NB4 (cell line): ENCODE measurements around the gene SLC2A4.

ENCODE experiments used
- CTCF ChIP-seq: IDR thresholded peaks from one replicate; pipeline ENCODE4 v1.5.1; 2012; ENCODE audit warnings: low read depth, low read length
- MAX ChIP-seq: IDR thresholded peaks from 2 replicates; pipeline ENCODE4 v1.6.1; 2011; ENCODE audit warnings: low read depth, low read length
- MYC ChIP-seq: IDR thresholded peaks from 2 replicates; pipeline ENCODE4 v1.6.1; 2011; ENCODE audit warnings: low read depth, low read length
- POLR2A ChIP-seq: IDR thresholded peaks from 2 replicates; pipeline ENCODE4 v1.6.1; 2011; ENCODE audit warnings: mild to moderate bottlenecking; ENCODE audit not compliant: insufficient read length; ENCODE audit errors: extremely low read depth

- TF ChIP-seq CTCF (no peak), POLR2A (no peak), MAX (no peak), MYC (no peak)
Measured at GRCh38 chr17:7248796-7249195, 32.7 kb upstream of the SLC2A4 start.
